Panc1 (cell line): ENCODE results near the gene DOCK11. TPM values are rescaled to one million over a fixed set of nuclear protein-coding genes. Genes with fewer than 3 reads are reported as not detected.

ENCODE experiments used
- ATAC-seq: fragments of 200-7000 bp; cut with Tn5 transposase; 2 replicates; pipeline ENCODE4 v1.9.1; 2020; ENCODE audit warnings: mild to moderate bottlenecking, moderate library complexity
- BruUV-seq: library from RNA; stranded (reverse); fragments of 400-500 nt; replicated peaks from 2 replicates; lab custom pipeline; 2021; lab: Mats Ljungman, UMichigan
- CTCF ChIA-PET: fragments of 300-600 bp; sonication (Branson Sonifier 250); formaldehyde crosslinking; loops from one replicate; lab custom pipeline; 2022; ENCODE audit warnings: antibody characterized with exemption; lab: Charles Lee
- POLR2A ChIA-PET: fragments of 300-600 bp; sonication (Branson Sonifier 250); formaldehyde crosslinking; loops from one replicate; lab custom pipeline; 2022; ENCODE audit warnings: antibody characterized with exemption; lab: Charles Lee
- DNase-seq: peaks from one replicate; pipeline ENCODE4 v3.0.0-alpha.2; 2010; ENCODE audit warnings: low read depth, low spot score
- H3K27ac ChIP-seq: 2 replicates; pipeline ENCODE4 v1.5.1; 2011; ENCODE audit warnings: mild to moderate bottlenecking, low read length, inconsistent platforms
- H3K27me3 ChIP-seq: fragments of 200-500 bp; sonication (Bioruptor generic); 2 replicates; pipeline ENCODE4 v1.6.0; 2014; ENCODE audit warnings: low read length, inconsistent platforms; ENCODE audit not compliant: control insufficient read depth, insufficient read depth
- H3K36me3 ChIP-seq: fragments of 200-500 bp; sonication (Bioruptor generic); 2 replicates; pipeline ENCODE4 v1.5.1; 2014; ENCODE audit warnings: inconsistent platforms, mild to moderate bottlenecking, low read length, moderate library complexity; ENCODE audit not compliant: control insufficient read depth, insufficient read depth
- H3K4me1 ChIP-seq: 2 replicates; pipeline ENCODE4 v1.5.1; 2011; ENCODE audit warnings: inconsistent platforms, mild to moderate bottlenecking, low read length, moderate library complexity; ENCODE audit not compliant: control insufficient read depth, insufficient read depth
- H3K4me3 ChIP-seq, 2 experiments: 2 replicates each; pipeline ENCODE4 v1.5.1; 2011 to 2012; ENCODE audit warnings: low read depth in 2 of 2, low read length in 2 of 2, mild to moderate bottlenecking in 2 of 2, inconsistent platforms in 1 of 2, moderate library complexity in 1 of 2
- H3K9me3 ChIP-seq: fragments of 200-500 bp; sonication (Bioruptor generic); 2 replicates; pipeline ENCODE4 v1.5.1; 2014; ENCODE audit warnings: low read depth, mild to moderate bottlenecking, inconsistent platforms, low read length, moderate library complexity; ENCODE audit not compliant: control insufficient read depth, insufficient read depth
- POLR2AphosphoS5 ChIP-seq: IDR thresholded peaks from 2 replicates; pipeline ENCODE4 v1.6.1; 2012; ENCODE audit warnings: mild to moderate bottlenecking, low read depth, low read length, moderate library complexity
- SIN3A ChIP-seq: IDR thresholded peaks from 2 replicates; pipeline ENCODE4 v1.6.1; 2012; ENCODE audit warnings: low read depth, mild to moderate bottlenecking, low read length, moderate library complexity, borderline replicate concordance; ENCODE audit not compliant: insufficient read depth
- TCF7L2 ChIP-seq: IDR thresholded peaks from 2 replicates; pipeline ENCODE4 v1.6.1; 2011; ENCODE audit warnings: mild to moderate bottlenecking, low read depth, low read length, inconsistent platforms
- in situ Hi-C: cut with HindIII; loops from 2 replicates; pipeline ENCODE4 v1.10.0; 2016; ENCODE audit warnings: low sequenced_read_pairs, low pct_unique_long_range_greater_than_20kb
- intact Hi-C: fragments of 100-400 bp; cut with micrococcal nuclease; formaldehyde crosslinking; loops from one replicate; pipeline ENCODE4 v1.10.0; 2022; ENCODE audit not compliant: unreplicated experiment
- total RNA-seq: library from RNA; stranded (reverse); gene quantifications from one replicate; pipeline ENCODE4 v1.2.1, GENCODE V29; 2021; ENCODE audit not compliant: unreplicated experiment
- TF ChIP-seq, protein P1 (sequence below), 2 experiments: IDR thresholded peaks; 2 replicates each; pipeline ENCODE4 v1.6.1; 2011 to 2012; ENCODE audit warnings: low read depth in 2 of 2, control low read depth in 1 of 2, low read length in 1 of 2, mild to moderate bottlenecking in 1 of 2, moderate library complexity in 1 of 2; ENCODE audit not compliant: insufficient read depth in 1 of 2
- TF ChIP-seq, protein P2 (sequence below): fragments of 450-650 bp; IDR thresholded peaks from 2 replicates; pipeline ENCODE4 v1.5.1; 2017; ENCODE audit warnings: mild to moderate bottlenecking

DOCK11 gene
- total RNA-seq, 1 experiment from 2014 or later = 2.0 TPM

DNA sequence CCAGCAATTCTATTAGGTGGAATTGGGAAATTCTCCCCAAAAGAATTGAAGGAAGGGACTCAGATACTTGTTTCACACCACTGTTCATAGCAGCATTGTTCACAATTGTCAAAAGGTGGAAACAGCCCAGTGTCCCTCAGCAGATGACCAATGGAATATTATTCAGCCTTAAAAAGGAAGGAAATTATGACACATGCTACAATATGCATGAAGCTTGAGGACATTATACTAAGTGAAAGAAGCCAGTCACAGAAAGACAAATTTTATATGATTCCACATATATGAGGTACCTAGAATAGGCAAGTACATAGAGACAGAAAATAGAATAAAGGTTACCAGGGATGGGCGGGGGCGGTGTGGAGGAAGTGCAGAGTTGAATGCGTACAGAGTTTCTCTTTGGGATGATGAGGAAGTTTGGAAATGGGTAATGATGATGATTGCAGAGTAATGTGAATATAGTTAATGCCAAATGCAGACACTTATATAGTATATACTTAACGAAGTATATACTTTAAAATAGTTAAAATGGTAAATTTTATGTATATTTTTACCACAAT, 29.6 kb downstream of the DOCK11 start:
- Histone ChIP-seq H3K9me3 (no peaks in the 10 kb centered on the region), H3K36me3 (no peaks in the 10 kb centered on the region), H3K27ac (no peak overlapping the region), H3K4me1 (no peaks in the 10 kb centered on the region), H3K4me3 (no peak overlapping the region), H3K27me3 (peaks cover 3% of the 10 kb centered on the region; the same call in 1 of the 2 replicates)
- BruUV-seq = no TSS peak
- intact Hi-C loops = no loop called here
- no peak for DNase-seq
- CTCF ChIA-PET = no interaction called here
- in situ Hi-C loops = no loop called here
- no peak for ATAC-seq
- POLR2A ChIA-PET = no interaction called here
- TF ChIP-seq TCF7L2 (no peak), POLR2AphosphoS5 (no peak)

- no peak for TF ChIP-seq TCF7L2
- TF ChIP-seq, protein P1, sequence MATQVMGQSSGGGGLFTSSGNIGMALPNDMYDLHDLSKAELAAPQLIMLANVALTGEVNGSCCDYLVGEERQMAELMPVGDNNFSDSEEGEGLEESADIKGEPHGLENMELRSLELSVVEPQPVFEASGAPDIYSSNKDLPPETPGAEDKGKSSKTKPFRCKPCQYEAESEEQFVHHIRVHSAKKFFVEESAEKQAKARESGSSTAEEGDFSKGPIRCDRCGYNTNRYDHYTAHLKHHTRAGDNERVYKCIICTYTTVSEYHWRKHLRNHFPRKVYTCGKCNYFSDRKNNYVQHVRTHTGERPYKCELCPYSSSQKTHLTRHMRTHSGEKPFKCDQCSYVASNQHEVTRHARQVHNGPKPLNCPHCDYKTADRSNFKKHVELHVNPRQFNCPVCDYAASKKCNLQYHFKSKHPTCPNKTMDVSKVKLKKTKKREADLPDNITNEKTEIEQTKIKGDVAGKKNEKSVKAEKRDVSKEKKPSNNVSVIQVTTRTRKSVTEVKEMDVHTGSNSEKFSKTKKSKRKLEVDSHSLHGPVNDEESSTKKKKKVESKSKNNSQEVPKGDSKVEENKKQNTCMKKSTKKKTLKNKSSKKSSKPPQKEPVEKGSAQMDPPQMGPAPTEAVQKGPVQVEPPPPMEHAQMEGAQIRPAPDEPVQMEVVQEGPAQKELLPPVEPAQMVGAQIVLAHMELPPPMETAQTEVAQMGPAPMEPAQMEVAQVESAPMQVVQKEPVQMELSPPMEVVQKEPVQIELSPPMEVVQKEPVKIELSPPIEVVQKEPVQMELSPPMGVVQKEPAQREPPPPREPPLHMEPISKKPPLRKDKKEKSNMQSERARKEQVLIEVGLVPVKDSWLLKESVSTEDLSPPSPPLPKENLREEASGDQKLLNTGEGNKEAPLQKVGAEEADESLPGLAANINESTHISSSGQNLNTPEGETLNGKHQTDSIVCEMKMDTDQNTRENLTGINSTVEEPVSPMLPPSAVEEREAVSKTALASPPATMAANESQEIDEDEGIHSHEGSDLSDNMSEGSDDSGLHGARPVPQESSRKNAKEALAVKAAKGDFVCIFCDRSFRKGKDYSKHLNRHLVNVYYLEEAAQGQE (IDR thresholded peaks at IDR 0.05; ENCODE audit: insufficient read depth in 1 of 2, low read depth in 2 of 2, low read length in 1 of 2) = no peak
- TF ChIP-seq, protein P2, sequence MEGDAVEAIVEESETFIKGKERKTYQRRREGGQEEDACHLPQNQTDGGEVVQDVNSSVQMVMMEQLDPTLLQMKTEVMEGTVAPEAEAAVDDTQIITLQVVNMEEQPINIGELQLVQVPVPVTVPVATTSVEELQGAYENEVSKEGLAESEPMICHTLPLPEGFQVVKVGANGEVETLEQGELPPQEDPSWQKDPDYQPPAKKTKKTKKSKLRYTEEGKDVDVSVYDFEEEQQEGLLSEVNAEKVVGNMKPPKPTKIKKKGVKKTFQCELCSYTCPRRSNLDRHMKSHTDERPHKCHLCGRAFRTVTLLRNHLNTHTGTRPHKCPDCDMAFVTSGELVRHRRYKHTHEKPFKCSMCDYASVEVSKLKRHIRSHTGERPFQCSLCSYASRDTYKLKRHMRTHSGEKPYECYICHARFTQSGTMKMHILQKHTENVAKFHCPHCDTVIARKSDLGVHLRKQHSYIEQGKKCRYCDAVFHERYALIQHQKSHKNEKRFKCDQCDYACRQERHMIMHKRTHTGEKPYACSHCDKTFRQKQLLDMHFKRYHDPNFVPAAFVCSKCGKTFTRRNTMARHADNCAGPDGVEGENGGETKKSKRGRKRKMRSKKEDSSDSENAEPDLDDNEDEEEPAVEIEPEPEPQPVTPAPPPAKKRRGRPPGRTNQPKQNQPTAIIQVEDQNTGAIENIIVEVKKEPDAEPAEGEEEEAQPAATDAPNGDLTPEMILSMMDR = no peak
- no peak for TF ChIP-seq SIN3A
- no peak for TF ChIP-seq POLR2AphosphoS5
- Histone ChIP-seq H3K27me3 (peaks cover 3% of the 10 kb centered on the region; the same call in 1 of the 2 replicates), H3K4me1 (no peaks in the 10 kb centered on the region), H3K4me3 (no peak overlapping the region), H3K9me3 (no peaks in the 10 kb centered on the region), H3K36me3 (no peaks in the 10 kb centered on the region), H3K27ac (no peak overlapping the region)
- in situ Hi-C loops (no loop called here), intact Hi-C loops (no loop called here)
- ChIA-PET CTCF (no interaction called here), POLR2A (no interaction called here)
- DNase-seq (no peak), ATAC-seq (no peak)
- BruUV-seq = no TSS peak
Measured at GRCh38 chrX:118526149-118526548, 30.5 kb downstream of the DOCK11 start.

- H3K36me3 ChIP-seq = no peaks in the 10 kb centered on the region
- ChIA-PET POLR2A (no interaction called here), CTCF (interaction anchor here (0.5 kb wide), 1 partner anchor 64 kb away, joined by 10 read pairs; no protein-coding TSS in a partner anchor)
- no peak overlapping the region for H3K4me3 ChIP-seq
- no peaks in the 10 kb centered on the region for H3K9me3 ChIP-seq
- intact Hi-C loops = no loop called here
- TF ChIP-seq, protein P1 (IDR thresholded peaks at IDR 0.05; ENCODE audit: insufficient read depth in 1 of 2, low read depth in 2 of 2, low read length in 1 of 2) = no peak
- no peak for TF ChIP-seq POLR2AphosphoS5
- TF ChIP-seq, protein P2 = no peak
- TF ChIP-seq TCF7L2 = no peak
- no peak for TF ChIP-seq SIN3A
- ATAC-seq = no peak
- DNase-seq = no peak
- H3K4me1 ChIP-seq = no peaks in the 10 kb centered on the region
- no TSS peak for BruUV-seq
- in situ Hi-C loops = no loop called here
- H3K27ac ChIP-seq = no peak overlapping the region
- peaks cover 3% of the 10 kb centered on the region; the same call in 1 of the 2 replicates for H3K27me3 ChIP-seq
Measured at GRCh38 chrX:118528071-118528737, 32.6 kb downstream of the DOCK11 start.
